Fibroblast of mammary gland (primary cell): ENCODE measurements around the gene IL36B.

Source experiments
- DNase-seq: peaks from one replicate; pipeline ENCODE4 v3.0.0-alpha.2; 2010; ENCODE audit warnings: low read depth
- H3K4me3 ChIP-seq: 2 replicates; pipeline ENCODE4 v1.5.1; 2011; ENCODE audit warnings: low read depth, mild to moderate bottlenecking, low read length, moderate library complexity; ENCODE audit not compliant: control insufficient read depth
- CTCF ChIP-seq: conservative IDR thresholded peaks from 2 replicates; pipeline ENCODE4 v1.5.1; 2011; ENCODE audit warnings: low read depth, low read length, inconsistent platforms; ENCODE audit not compliant: control insufficient read depth, insufficient read depth

The IL36B gene

GRCh38 chr2:113083296-113083695 lies 30.6 kb upstream of the IL36B start:
- H3K4me3 ChIP-seq, result no peak overlapping the region
- no peak for TF ChIP-seq CTCF
- DNase-seq, result no peak

- TF ChIP-seq CTCF, result no peak
- no peak for DNase-seq
- H3K4me3 ChIP-seq, result no peak overlapping the region
Observed at GRCh38 chr2:113081488-113082210, 29.0 kb upstream of the IL36B start.

- peak; percentile 17 for DNase-seq
- no peak overlapping the region for H3K4me3 ChIP-seq
- TF ChIP-seq CTCF, result peak; percentile 74
Observed at GRCh38 chr2:113080134-113080533, 27.5 kb upstream of the IL36B start.

GRCh38 chr2:113079131-113079530 lies 26.5 kb upstream of the IL36B start:
- TF ChIP-seq CTCF, result no peak
- no peak for DNase-seq
- H3K4me3 ChIP-seq, result no peak overlapping the region

GRCh38 chr2:113078350-113078839 lies 25.7 kb upstream of the IL36B start:
- no peak overlapping the region for H3K4me3 ChIP-seq
- no peak for TF ChIP-seq CTCF
- peak; percentile 61 for DNase-seq

- TF ChIP-seq CTCF, result no peak
- H3K4me3 ChIP-seq, result no peak overlapping the region
- peak; percentile 50 for DNase-seq
Observed at GRCh38 chr2:113077921-113078320, 25.3 kb upstream of the IL36B start.
